PC-9 (cell line): ENCODE data around the gene CEP135.

Experiments used
- CTCF ChIP-seq: fragments of 200-600 bp; sonication (generic); conservative IDR thresholded peaks from 2 replicates; pipeline ENCODE4 v1.6.1; 2017; ENCODE audit warnings: mixed run types, antibody characterized with exemption, mild to moderate bottlenecking, moderate library complexity
- EZH2 ChIP-seq: fragments of 200-600 bp; sonication (generic); IDR thresholded peaks from 2 replicates; pipeline ENCODE4 v1.8.0; 2017; ENCODE audit warnings: antibody characterized with exemption, low read depth

- TF ChIP-seq CTCF: no peak
- TF ChIP-seq EZH2: no peak
Measured at GRCh38 chr4:56038487-56039162, 89.9 kb downstream of the CEP135 start.
